ENCODE results near the gene ETNK2.

DNA sequence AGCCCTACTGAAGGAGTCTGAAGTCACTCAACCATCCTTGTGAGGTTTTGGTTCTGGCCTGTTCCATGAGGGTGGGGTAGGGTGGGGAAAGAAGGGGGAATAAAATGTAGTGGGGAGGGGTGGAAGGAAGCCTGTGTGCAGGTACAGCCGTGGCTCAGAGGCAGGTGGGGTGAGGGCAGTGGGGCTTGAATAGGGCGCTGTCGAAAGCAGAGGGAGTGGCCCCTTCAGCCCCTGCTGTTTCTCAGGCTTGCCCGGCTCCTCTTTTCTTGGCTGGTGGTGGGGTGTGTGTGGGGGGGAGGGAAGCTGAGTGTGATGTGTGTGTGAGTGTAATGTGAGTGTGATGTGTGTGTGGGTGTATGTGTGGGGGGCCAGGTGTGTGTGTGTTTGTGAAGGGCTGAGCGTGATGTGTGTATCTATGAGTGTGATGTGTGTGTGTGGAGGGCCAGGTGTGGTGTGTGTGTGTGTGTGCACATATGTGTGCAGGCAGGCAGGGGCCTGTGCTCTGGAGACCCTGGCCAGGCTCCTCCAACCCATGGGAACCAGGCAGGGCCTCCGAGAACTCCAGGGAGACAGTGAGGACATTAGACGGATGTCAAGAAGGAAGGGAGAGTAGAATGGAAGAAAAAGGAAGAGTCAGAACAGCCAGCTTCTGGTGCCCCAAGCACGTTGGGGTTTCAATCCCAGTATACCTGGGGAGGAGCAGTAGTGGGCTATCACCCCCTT is 69.9 kb downstream of the ETNK2 start:
- TF ChIP-seq, protein P1, sequence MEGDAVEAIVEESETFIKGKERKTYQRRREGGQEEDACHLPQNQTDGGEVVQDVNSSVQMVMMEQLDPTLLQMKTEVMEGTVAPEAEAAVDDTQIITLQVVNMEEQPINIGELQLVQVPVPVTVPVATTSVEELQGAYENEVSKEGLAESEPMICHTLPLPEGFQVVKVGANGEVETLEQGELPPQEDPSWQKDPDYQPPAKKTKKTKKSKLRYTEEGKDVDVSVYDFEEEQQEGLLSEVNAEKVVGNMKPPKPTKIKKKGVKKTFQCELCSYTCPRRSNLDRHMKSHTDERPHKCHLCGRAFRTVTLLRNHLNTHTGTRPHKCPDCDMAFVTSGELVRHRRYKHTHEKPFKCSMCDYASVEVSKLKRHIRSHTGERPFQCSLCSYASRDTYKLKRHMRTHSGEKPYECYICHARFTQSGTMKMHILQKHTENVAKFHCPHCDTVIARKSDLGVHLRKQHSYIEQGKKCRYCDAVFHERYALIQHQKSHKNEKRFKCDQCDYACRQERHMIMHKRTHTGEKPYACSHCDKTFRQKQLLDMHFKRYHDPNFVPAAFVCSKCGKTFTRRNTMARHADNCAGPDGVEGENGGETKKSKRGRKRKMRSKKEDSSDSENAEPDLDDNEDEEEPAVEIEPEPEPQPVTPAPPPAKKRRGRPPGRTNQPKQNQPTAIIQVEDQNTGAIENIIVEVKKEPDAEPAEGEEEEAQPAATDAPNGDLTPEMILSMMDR (IDR thresholded peaks at IDR 0.05) = no peak
- TF ChIP-seq EZH2 (IDR thresholded peaks at IDR 0.05) = no peak
- no peak for TF ChIP-seq EZH2phosphoT487 (IDR thresholded peaks at IDR 0.05)

Measured in neural progenitor cell (in vitro differentiated cells).